Amniotic epithelial cell (primary cell): ENCODE data around the gene FUT8.
"Not testable (repeated sequence)": the region's sequence is repeated elsewhere in the genome, so short reads cannot be mapped to it uniquely, and the experiment has no call there.

Experiments used
- DNase-seq: peaks from one replicate; pipeline ENCODE4 v3.0.0-alpha.2; 2010; ENCODE audit warnings: low read depth

Gene FUT8

GRCh38 chr14:65419593-65420252, 7.2 kb downstream of the FUT8 start:
- no peak for DNase-seq

- DNase-seq, result peak; percentile 71
Observed at GRCh38 chr14:65421201-65421981, 8.9 kb downstream of the FUT8 start.

- no peak for DNase-seq
Observed at GRCh38 chr14:65422088-65422834, 9.7 kb downstream of the FUT8 start.

GRCh38 chr14:65423982-65424381, 11.5 kb downstream of the FUT8 start:
- DNase-seq, result no peak

- no peak for DNase-seq
Observed at GRCh38 chr14:65424531-65424930, 12.0 kb downstream of the FUT8 start.

- no peak for DNase-seq
Observed at GRCh38 chr14:65425885-65426284, 13.4 kb downstream of the FUT8 start.

- DNase-seq, result not testable (repeated sequence)
Observed at GRCh38 chr14:65426902-65427301, 14.4 kb downstream of the FUT8 start.

GRCh38 chr14:65428691-65429090, 16.2 kb downstream of the FUT8 start:
- no peak for DNase-seq

- no peak for DNase-seq
Observed at GRCh38 chr14:65429757-65430156, 17.2 kb downstream of the FUT8 start.

GRCh38 chr14:65431245-65431644, 18.7 kb downstream of the FUT8 start:
- DNase-seq, result no peak

- DNase-seq, result peak; percentile 24
Observed at GRCh38 chr14:65431951-65432350, 19.4 kb downstream of the FUT8 start.

- no peak for DNase-seq
Observed at GRCh38 chr14:65432361-65432948, 19.9 kb downstream of the FUT8 start.

- no peak for DNase-seq
Observed at GRCh38 chr14:65433157-65433556, 20.6 kb downstream of the FUT8 start.

- no peak for DNase-seq
Observed at GRCh38 chr14:65433646-65434045, 21.1 kb downstream of the FUT8 start.

GRCh38 chr14:65434216-65434850, 21.8 kb downstream of the FUT8 start:
- DNase-seq, result no peak

- DNase-seq, result no peak
Observed at GRCh38 chr14:65438266-65438933, 25.9 kb downstream of the FUT8 start.

- no peak for DNase-seq
Observed at GRCh38 chr14:65439117-65439516, 26.6 kb downstream of the FUT8 start.

GRCh38 chr14:65440230-65440629, 27.7 kb downstream of the FUT8 start:
- no peak for DNase-seq

- DNase-seq, result no peak
Observed at GRCh38 chr14:65444230-65444629, 31.7 kb downstream of the FUT8 start.

GRCh38 chr14:65446159-65446558, 33.6 kb downstream of the FUT8 start:
- no peak for DNase-seq

GRCh38 chr14:65449647-65450046, 37.1 kb downstream of the FUT8 start:
- DNase-seq, result no peak
